HG03558 (cell line): Measurements from ENCODE around the gene LGR5.

Source experiments
- ATAC-seq: cut with Tn5 transposase; IDR thresholded peaks from one replicate; pipeline ENCODE4 v1.9.1; 2021; ENCODE audit warnings: moderate number of reproducible peaks; ENCODE audit not compliant: unreplicated experiment; ENCODE audit errors: extremely low read depth

LGR5 gene

GRCh38 chr12:71438670-71439361 lies 782 bp upstream of the LGR5 start:
- no peak for ATAC-seq

GRCh38 chr12:71439362-71439612 lies 311 bp upstream of the LGR5 start:
- ATAC-seq: no peak

- ATAC-seq: no peak
These were observed 756 bp downstream of the LGR5 start for GRCh38 chr12:71440345-71440762.

- ATAC-seq: no peak
These were observed 1.5 kb downstream of the LGR5 start for GRCh38 chr12:71440763-71441748.

- no peak for ATAC-seq
These were observed 2.4 kb downstream of the LGR5 start for GRCh38 chr12:71441836-71442566.

DNA sequence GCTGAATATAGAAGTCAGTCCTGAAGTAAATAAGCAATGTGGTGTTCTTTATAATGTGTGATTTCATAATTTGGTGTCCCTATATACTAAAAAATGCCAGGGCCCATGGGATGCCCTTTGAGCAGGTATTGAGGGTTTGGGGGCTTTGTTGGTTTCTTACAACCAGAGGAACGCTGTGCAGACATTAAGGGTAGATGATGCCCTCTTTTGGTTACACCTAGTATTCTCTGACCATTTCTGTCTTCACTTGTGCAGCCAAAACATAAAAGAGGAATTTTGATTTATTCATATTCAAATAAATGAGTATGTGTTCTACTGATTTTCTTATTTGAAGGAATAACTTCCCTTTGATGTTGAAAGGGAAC lies 3.0 kb downstream of the LGR5 start:
- no peak for ATAC-seq

GRCh38 chr12:71445071-71445470 lies 5.5 kb downstream of the LGR5 start:
- ATAC-seq: no peak

- no peak for ATAC-seq
These were observed 8.1 kb downstream of the LGR5 start for GRCh38 chr12:71447691-71448132.

- ATAC-seq: no peak
These were observed 8.6 kb downstream of the LGR5 start for GRCh38 chr12:71448150-71448581.

- no peak for ATAC-seq
These were observed 9.9 kb downstream of the LGR5 start for GRCh38 chr12:71449373-71450070.

DNA sequence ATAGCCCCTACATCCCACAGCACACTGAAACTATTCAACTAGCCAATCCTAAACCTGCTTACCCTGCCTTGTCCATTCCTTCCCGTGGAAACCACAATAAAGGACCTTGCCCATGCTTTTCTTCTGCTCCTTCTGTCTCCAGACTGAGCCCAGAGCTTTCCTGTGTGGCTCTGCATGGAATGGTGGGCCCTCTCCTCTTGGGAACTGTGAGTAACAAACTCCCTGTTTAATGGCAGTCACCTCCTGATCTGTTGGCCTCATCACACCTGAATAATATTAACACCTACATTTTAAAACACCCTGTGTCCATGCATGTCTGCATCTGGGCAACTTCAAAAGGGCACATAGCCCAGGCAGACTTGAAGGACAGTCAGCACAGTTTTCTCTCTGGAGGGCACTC lies 12.4 kb downstream of the LGR5 start:
- ATAC-seq: no peak

GRCh38 chr12:71455028-71455737 lies 15.6 kb downstream of the LGR5 start:
- ATAC-seq: no peak

GRCh38 chr12:71456316-71456715 lies 16.7 kb downstream of the LGR5 start:
- no peak for ATAC-seq

GRCh38 chr12:71456990-71457389 lies 17.4 kb downstream of the LGR5 start:
- no peak for ATAC-seq

GRCh38 chr12:71460318-71460717 lies 20.7 kb downstream of the LGR5 start:
- ATAC-seq: no peak

- ATAC-seq: no peak
These were observed 21.4 kb downstream of the LGR5 start for GRCh38 chr12:71460850-71461609.

DNA sequence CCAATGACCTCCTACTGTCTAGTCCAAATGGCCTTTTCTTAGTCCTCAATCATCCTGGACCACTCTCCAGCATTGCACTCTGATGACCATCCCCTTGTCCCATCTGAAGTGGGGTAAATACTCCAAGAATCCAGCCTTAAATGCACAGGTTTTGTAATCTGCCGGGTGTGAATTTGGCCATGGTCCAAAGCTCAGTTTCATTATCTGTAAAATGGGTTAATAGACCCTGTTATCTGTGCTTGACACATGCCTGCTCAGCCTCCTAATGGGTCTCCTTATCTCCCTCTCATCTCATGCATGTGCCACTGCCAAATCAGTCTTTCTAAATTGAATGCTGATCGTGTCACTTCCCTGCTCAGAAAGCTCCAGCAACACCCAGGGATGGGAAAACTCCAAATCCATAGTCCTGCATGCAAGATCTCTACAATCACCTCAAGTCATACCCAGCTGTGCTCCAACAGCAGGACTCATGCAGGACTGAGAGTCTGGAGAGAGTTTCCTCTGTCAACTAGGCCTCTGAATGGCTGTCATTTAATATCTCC lies 22.3 kb downstream of the LGR5 start:
- ATAC-seq: no peak

DNA sequence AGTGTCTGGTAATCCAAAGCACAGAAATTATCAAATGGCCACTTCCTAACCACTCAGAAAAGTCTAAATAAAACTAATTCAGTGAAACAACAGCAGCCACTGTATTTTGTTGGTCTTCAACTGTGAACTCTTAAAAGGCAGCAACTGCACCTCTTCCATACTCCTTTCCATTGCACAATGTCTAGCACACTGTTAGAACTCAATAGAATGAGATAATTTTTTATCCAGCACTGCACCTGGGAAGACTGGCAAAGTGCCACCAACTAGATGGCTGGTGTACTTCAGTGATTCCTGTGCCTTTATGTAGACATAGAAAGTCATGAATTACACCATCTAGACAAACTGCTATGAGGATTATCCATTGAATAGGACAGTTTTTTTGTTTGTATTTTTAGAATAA lies 26.2 kb downstream of the LGR5 start:
- ATAC-seq: no peak

DNA sequence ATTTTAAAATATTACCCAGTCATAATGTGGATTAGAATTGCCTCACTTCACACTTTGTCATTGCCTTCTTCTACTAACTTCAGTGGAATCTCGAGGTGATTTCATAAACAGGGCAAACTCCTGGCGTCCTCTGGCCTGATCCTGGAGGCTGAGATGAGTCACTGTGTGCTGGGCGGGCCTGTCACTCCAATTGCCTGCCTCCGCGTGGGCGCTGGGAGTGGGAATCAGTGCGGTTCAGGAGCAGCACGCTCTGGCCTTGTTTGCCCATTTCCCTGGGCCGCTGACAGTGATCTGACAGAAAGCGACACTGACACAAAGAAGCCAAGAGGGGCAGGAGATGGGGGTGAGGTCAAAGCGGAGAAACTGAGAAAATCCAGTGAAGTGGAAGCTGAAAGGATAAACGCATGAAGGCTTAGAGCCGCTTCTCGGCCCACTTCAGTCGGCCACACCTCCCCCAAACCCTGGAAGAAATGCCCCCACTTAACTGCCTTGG lies 29.7 kb downstream of the LGR5 start:
- ATAC-seq: no peak
